Measurements from ENCODE around the gene SSNA1. TPM values are rescaled to one million over a fixed set of nuclear protein-coding genes. Genes with fewer than 3 reads are reported as not detected.

SSNA1 gene
- total RNA-seq, 1 donor from 2014 or later, result 123 TPM

DNA sequence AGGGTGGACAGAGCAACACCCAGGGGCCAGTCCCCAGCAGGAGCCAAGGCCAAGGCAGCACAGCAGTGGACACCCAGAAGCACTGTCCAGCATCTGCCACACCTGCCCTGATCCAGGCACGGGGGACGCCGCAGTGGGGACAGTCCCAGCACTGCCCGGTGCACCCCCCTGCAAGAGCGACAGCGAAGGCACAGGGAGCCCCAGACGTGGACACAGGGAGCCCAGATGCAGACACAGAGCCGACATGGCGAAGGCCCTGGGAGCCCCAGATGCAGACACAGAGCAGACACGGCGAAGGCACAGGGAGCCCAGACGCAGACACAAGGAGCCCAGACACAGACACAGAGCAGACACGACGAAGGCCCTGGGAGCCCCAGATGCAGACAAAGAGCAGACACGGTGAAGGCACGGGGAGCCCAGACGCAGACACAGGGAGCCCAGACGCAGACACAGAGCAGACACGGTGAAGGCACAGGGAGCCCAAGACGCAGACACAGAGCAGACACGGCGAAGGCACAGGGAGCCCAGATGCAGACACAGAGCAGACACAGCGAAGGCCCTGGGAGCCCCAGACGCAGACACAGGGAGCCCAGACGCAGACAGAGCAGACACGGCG, 4.4 kb upstream of the SSNA1 start:
- no peak for DNase-seq (ENCODE audit: low spot score in 2 of 2)
- no peaks in the 10 kb centered on the region for H3K27me3 ChIP-seq
- H3K36me3 ChIP-seq, result peaks cover 58 to 73% of the 10 kb centered on the region in 2 donors
- TF ChIP-seq, protein P1, sequence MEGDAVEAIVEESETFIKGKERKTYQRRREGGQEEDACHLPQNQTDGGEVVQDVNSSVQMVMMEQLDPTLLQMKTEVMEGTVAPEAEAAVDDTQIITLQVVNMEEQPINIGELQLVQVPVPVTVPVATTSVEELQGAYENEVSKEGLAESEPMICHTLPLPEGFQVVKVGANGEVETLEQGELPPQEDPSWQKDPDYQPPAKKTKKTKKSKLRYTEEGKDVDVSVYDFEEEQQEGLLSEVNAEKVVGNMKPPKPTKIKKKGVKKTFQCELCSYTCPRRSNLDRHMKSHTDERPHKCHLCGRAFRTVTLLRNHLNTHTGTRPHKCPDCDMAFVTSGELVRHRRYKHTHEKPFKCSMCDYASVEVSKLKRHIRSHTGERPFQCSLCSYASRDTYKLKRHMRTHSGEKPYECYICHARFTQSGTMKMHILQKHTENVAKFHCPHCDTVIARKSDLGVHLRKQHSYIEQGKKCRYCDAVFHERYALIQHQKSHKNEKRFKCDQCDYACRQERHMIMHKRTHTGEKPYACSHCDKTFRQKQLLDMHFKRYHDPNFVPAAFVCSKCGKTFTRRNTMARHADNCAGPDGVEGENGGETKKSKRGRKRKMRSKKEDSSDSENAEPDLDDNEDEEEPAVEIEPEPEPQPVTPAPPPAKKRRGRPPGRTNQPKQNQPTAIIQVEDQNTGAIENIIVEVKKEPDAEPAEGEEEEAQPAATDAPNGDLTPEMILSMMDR (IDR thresholded peaks at IDR 0.05), result no peak
- intact Hi-C loops (cut with DNase I), result no loop called here
- no peak overlapping the region for H3K4me3 ChIP-seq
- peaks cover 10 to 21% of the 10 kb centered on the region in 2 donors for H3K4me1 ChIP-seq
- no peak overlapping the region for H3K27ac ChIP-seq
- H3K9me3 ChIP-seq, result no peaks in the 10 kb centered on the region

DNA sequence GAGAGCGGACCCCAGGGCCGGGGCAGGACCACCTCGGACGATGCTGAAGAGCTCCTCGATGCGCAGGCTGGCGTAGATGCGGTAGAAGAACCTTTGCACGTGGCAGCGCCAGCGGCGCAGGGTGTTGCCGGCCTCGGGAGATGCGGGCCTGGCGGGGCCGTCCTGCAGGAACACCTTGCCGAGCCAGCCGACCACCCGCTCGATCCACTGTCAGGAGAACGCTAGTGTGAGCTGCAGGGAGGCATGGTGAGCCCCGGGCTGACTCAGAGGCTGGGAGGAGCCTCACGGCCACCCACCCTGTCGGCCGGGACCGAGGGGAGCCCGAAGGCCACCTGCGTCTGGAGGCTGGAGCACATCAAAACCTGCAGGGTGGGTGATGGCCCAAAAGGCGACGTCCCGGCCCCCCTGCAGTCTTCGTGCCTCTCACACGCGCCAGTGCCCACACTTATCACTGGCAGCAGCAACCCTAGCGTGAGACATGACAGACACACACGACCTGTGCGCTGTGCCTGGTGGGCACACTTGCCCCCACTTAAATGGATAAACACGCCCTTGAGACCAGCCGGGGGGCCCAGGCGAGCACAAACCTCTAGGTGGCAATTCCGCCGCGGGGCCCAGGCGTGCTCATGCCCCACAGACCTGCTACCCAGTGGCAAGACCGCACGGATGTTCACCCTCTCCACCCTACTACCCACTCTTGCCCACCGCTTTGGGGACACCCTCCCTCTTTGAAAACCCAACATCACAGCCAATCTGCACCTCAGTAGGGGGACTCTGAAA, 3.4 kb upstream of the SSNA1 start:
- no peaks in the 10 kb centered on the region for H3K9me3 ChIP-seq
- H3K27ac ChIP-seq, result no peak overlapping the region
- H3K36me3 ChIP-seq, result peaks cover 51 to 66% of the 10 kb centered on the region in 2 donors
- TF ChIP-seq, protein P1 (IDR thresholded peaks at IDR 0.05), result no peak
- H3K4me3 ChIP-seq, result no peak overlapping the region
- peaks cover 20 to 31% of the 10 kb centered on the region in 2 donors for H3K4me1 ChIP-seq
- intact Hi-C loops (cut with DNase I), result no loop called here
- no peaks in the 10 kb centered on the region for H3K27me3 ChIP-seq
- no peak for DNase-seq (ENCODE audit: low spot score in 2 of 2)

DNA sequence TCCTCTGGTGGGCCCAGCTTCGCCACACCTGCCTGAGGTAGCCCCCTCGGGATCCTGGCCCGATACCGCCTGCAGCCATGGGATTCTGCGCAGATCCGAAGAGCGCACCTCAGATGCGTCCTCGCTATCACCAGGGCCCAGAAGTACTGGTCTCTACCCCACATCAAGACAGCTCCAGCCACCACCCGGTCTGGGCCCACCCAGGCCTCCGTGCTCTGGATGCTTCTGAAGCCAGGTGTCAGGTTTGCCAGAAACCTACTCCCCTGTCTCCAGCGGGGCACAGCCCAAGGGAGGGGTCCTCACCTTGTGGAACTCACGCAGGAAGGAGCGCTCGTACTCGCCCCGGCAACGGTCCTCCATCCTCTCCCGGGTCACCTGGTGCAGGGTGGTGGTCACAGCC, 2.6 kb upstream of the SSNA1 start:
- H3K4me1 ChIP-seq, result peaks cover 23 to 38% of the 10 kb centered on the region in 2 donors
- intact Hi-C loops (cut with DNase I), result no loop called here
- no peaks in the 10 kb centered on the region for H3K9me3 ChIP-seq
- no peak overlapping the region for H3K4me3 ChIP-seq
- TF ChIP-seq, protein P1 (IDR thresholded peaks at IDR 0.05), result no peak
- H3K27me3 ChIP-seq, result no peaks in the 10 kb centered on the region
- no peak for DNase-seq (ENCODE audit: low spot score in 2 of 2)
- H3K27ac ChIP-seq, result no peak overlapping the region
- peaks cover 45 to 66% of the 10 kb centered on the region in 2 donors for H3K36me3 ChIP-seq

DNA sequence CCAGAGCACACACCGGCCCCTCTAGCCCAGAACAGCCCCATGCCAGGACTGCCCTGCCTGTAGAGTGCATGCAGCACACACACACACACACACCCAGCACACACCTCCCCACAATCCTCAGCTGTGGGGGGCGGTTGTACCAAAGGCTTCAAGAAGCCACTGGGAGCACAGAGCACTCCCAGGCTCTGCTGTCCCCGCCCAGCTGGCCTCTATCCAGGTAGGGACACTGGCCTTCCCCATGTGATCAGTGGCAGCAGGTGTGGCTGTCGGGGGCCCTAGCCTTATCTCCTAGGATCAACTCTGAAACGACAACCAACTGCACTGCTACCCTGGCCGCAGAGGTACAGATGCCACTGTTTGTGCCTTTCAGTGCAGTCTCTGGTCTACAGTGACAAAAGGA, 2.1 kb upstream of the SSNA1 start:
- H3K4me1 ChIP-seq, result peaks cover 23 to 38% of the 10 kb centered on the region in 2 donors
- intact Hi-C loops (cut with DNase I), result no loop called here
- TF ChIP-seq, protein P1 (IDR thresholded peaks at IDR 0.05), result no peak
- no peak for DNase-seq (ENCODE audit: low spot score in 2 of 2)
- no peak overlapping the region for H3K27ac ChIP-seq
- H3K36me3 ChIP-seq, result peaks cover 45 to 66% of the 10 kb centered on the region in 2 donors
- H3K27me3 ChIP-seq, result no peaks in the 10 kb centered on the region
- peak overlapping the region in 1 of 2 donors; percentile 91 for H3K4me3 ChIP-seq
- H3K9me3 ChIP-seq, result no peaks in the 10 kb centered on the region

DNA sequence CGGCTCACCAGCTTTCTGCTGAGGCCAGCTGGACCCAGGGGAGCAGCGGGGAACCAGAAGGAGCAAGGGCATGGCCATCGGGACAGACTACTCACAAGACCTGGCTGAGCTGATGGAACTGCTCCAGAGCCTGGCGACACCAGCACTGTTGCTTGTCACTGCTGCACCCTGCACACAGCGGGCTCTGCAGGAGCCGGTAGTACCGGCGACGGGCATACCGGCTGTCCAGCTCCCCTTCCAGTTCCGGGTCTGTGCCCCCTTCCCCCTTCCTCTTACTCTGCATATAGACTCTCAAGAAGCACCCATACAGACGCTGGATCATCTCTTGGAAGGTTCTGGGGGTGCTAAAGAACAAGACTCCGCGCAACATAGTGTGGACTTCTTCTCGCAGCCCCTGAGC, 1.1 kb upstream of the SSNA1 start:
- no peaks in the 10 kb centered on the region for H3K9me3 ChIP-seq
- intact Hi-C loops (cut with DNase I), result no loop called here
- H3K4me3 ChIP-seq, result peak overlapping the region; percentile 85 to 91
- DNase-seq (ENCODE audit: low spot score in 2 of 2), result no peak
- H3K4me1 ChIP-seq, result peaks cover 23 to 38% of the 10 kb centered on the region in 2 donors
- TF ChIP-seq, protein P1 (IDR thresholded peaks at IDR 0.05), result no peak
- H3K27me3 ChIP-seq, result no peaks in the 10 kb centered on the region
- peaks cover 44 to 58% of the 10 kb centered on the region in 2 donors for H3K36me3 ChIP-seq
- H3K27ac ChIP-seq, result no peak overlapping the region
